Aorta (tissue), 5 donors: Measurements from ENCODE around the gene MFN2. TPM values are rescaled to one million over a fixed set of nuclear protein-coding genes. Genes with fewer than 3 reads are reported as not detected.

ENCODE experiments used
- ATAC-seq: fragments of 200-7000 bp; cut with Tn5 transposase; one replicate; pipeline ENCODE4 v1.9.1; 2022; ENCODE audit warnings: moderate library complexity; ENCODE audit not compliant: low FRiP score
- DNase-seq, 2 donors: peaks; one replicate each; pipeline ENCODE4 v3.0.0-alpha.2; 2020
- H3K27ac ChIP-seq, 2 donors: one replicate each; pipeline ENCODE4 v1.5.1; 2013; ENCODE audit warnings: low read length in 2 of 2, mild to moderate bottlenecking in 2 of 2, moderate library complexity in 2 of 2, control low read depth in 1 of 2, inconsistent platforms in 1 of 2, low read depth in 1 of 2
- H3K27me3 ChIP-seq, 2 donors: one replicate each; pipeline ENCODE4 v1.6.1; 2013; ENCODE audit warnings: control low read depth in 1 of 2, low read length in 1 of 2, mild to moderate bottlenecking in 1 of 2, moderate library complexity in 1 of 2; ENCODE audit not compliant: insufficient read depth in 2 of 2, control insufficient read depth in 1 of 2
- H3K36me3 ChIP-seq, 2 donors: one replicate each; pipeline ENCODE4 v1.6.1; 2013; ENCODE audit warnings: control low read depth in 1 of 2, low read length in 1 of 2, mild to moderate bottlenecking in 1 of 2; ENCODE audit not compliant: insufficient read depth in 2 of 2, control insufficient read depth in 1 of 2
- H3K4me1 ChIP-seq, 2 donors: one replicate each; pipeline ENCODE4 v1.6.1; 2013; ENCODE audit warnings: low read length in 2 of 2, control low read depth in 1 of 2, mild to moderate bottlenecking in 1 of 2, moderate library complexity in 1 of 2; ENCODE audit not compliant: insufficient read depth in 2 of 2, control insufficient read depth in 1 of 2
- H3K4me3 ChIP-seq, 2 donors: one replicate each; pipeline ENCODE4 v1.5.1; 2013; ENCODE audit warnings: low read length in 2 of 2, control low read depth in 1 of 2, mild to moderate bottlenecking in 1 of 2
- H3K9me3 ChIP-seq: one replicate; pipeline ENCODE4 v1.6.1; 2013; ENCODE audit warnings: mild to moderate bottlenecking, low read length; ENCODE audit not compliant: control insufficient read depth
- WGBS, 2 donors: extraction: QIAGEN DNeasy Blood & Tissue Kit; methylation state at CpG; one replicate each; pipeline ENCODE4 v1.1.7; 2013; 5-methylcytosine and 5-hydroxymethylcytosine counted together
- intact Hi-C, 2 donors: fragments of 100-400 bp; cut with DNase I; formaldehyde crosslinking; loops; one replicate each; pipeline versions ENCODE4 v1.14.2 to v1.15.0; 2022
- polyA plus RNA-seq, 2 donors: library from polyadenylated mRNA; stranded (reverse); fragments of 200-250 nt; gene quantifications; one replicate each; pipeline ENCODE4 v1.2.3, GENCODE V29; 2013
- total RNA-seq, 2 donors: library from RNA; stranded (reverse); fragmentation: NEBNext Ultra II Directional; extraction: Animal tissue kit (Norgen Biotek cat#: 25700); gene quantifications; one replicate each; pipeline ENCODE4 v1.2.1, GENCODE V29; 2021
- donor health status: healthy with polysubstance abuse.
- donor health status: Bipolar disorder and iron deficiency.
- donor health status: DM: no; HTN: no; CAD: no.
- donor health status: DM: no; HTN: no; CAD: no.
- donor health status: DM: yes; HTN: yes; CAD: no.

MFN2 gene
- total and polyA plus RNA-seq, 4 donors: 22.4 to 57.1 (median 45.2) TPM

- Histone ChIP-seq H3K36me3 (no peaks in the 10 kb centered on the region), H3K9me3 (no peaks in the 10 kb centered on the region), H3K27me3 (no peaks in the 10 kb centered on the region), H3K4me3 (no peak overlapping the region), H3K4me1 (no peaks in the 10 kb centered on the region), H3K27ac (no peak overlapping the region)
- WGBS, 2 donors: 13 to 14% methylated on average over 9 of the region's 9 CpGs
- intact Hi-C loops: no loop called here
- peak; percentile 82 to 88 for DNase-seq
- ATAC-seq: peak; percentile 92
Measured at GRCh38 chr1:12052008-12052573, 71.8 kb downstream of the MFN2 start.

GRCh38 chr1:12052997-12053686 is 72.9 kb downstream of the MFN2 start:
- Histone ChIP-seq H3K27ac (no peak overlapping the region), H3K4me1 (no peaks in the 10 kb centered on the region), H3K9me3 (no peaks in the 10 kb centered on the region), H3K4me3 (no peak overlapping the region), H3K36me3 (no peaks in the 10 kb centered on the region), H3K27me3 (no peaks in the 10 kb centered on the region)
- ATAC-seq: peak; percentile 69
- intact Hi-C loops: no loop called here
- 18 to 33% methylated on average over 14 of the region's 14 CpGs for WGBS, 2 donors
- peak; percentile 66 to 87 for DNase-seq

GRCh38 chr1:12053752-12054548 is 73.7 kb downstream of the MFN2 start:
- Histone ChIP-seq H3K36me3 (no peaks in the 10 kb centered on the region), H3K27ac (no peak overlapping the region), H3K4me1 (no peaks in the 10 kb centered on the region), H3K4me3 (no peak overlapping the region), H3K9me3 (no peaks in the 10 kb centered on the region), H3K27me3 (no peaks in the 10 kb centered on the region)
- WGBS, 2 donors: 71% methylated on average over 13 of the region's 13 CpGs
- no peak for ATAC-seq
- intact Hi-C loops: no loop called here
- no peak for DNase-seq

GRCh38 chr1:12055259-12055658 is 75.0 kb downstream of the MFN2 start:
- intact Hi-C loops: no loop called here
- 82 to 94% methylated on average over 6 of the region's 6 CpGs for WGBS, 2 donors
- Histone ChIP-seq H3K27me3 (no peaks in the 10 kb centered on the region), H3K36me3 (no peaks in the 10 kb centered on the region), H3K4me1 (no peaks in the 10 kb centered on the region), H3K9me3 (no peaks in the 10 kb centered on the region), H3K27ac (no peak overlapping the region), H3K4me3 (no peak overlapping the region)
- no peak for DNase-seq
- no peak for ATAC-seq

GRCh38 chr1:12056331-12056841 is 76.1 kb downstream of the MFN2 start:
- DNase-seq (no peak), ATAC-seq (no peak)
- intact Hi-C loops: no loop called here
- Histone ChIP-seq H3K4me1 (no peaks in the 10 kb centered on the region), H3K4me3 (no peak overlapping the region), H3K9me3 (peaks cover under 1% of the 10 kb centered on the region), H3K36me3 (no peaks in the 10 kb centered on the region), H3K27ac (no peak overlapping the region), H3K27me3 (no peaks in the 10 kb centered on the region)
- 94 to 96% methylated on average over 16 of the region's 16 CpGs for WGBS, 2 donors

- no peak for DNase-seq
- H3K9me3 ChIP-seq: peaks cover 3% of the 10 kb centered on the region
- no peak overlapping the region for H3K4me3 ChIP-seq
- no peak for ATAC-seq
- H3K4me1 ChIP-seq: no peaks in the 10 kb centered on the region
- no peaks in the 10 kb centered on the region for H3K36me3 ChIP-seq
- no peaks in the 10 kb centered on the region for H3K27me3 ChIP-seq
- H3K27ac ChIP-seq: no peak overlapping the region
- intact Hi-C loops: no loop called here
Measured at GRCh38 chr1:12057382-12057781, 77.1 kb downstream of the MFN2 start.

- no peaks in the 10 kb centered on the region for H3K4me1 ChIP-seq
- intact Hi-C loops: no loop called here
- no peak overlapping the region for H3K4me3 ChIP-seq
- WGBS, 2 donors: 87 to 89% methylated on average over 4 of the region's 4 CpGs
- no peak for ATAC-seq
- H3K27me3 ChIP-seq: no peaks in the 10 kb centered on the region
- peaks cover 3% of the 10 kb centered on the region for H3K9me3 ChIP-seq
- no peaks in the 10 kb centered on the region for H3K36me3 ChIP-seq
- no peak for DNase-seq
- no peak overlapping the region for H3K27ac ChIP-seq
Measured at GRCh38 chr1:12057940-12058687, 77.9 kb downstream of the MFN2 start.

GRCh38 chr1:12059226-12059625 is 79.0 kb downstream of the MFN2 start:
- no peaks in the 10 kb centered on the region for H3K36me3 ChIP-seq
- WGBS, 2 donors: 73 to 75% methylated on average over 3 of the region's 3 CpGs
- no peak overlapping the region for H3K27ac ChIP-seq
- ATAC-seq (no peak), DNase-seq (no peak)
- intact Hi-C loops: no loop called here
- H3K4me1 ChIP-seq: no peaks in the 10 kb centered on the region
- peaks cover 3% of the 10 kb centered on the region for H3K9me3 ChIP-seq
- no peaks in the 10 kb centered on the region for H3K27me3 ChIP-seq
- no peak overlapping the region for H3K4me3 ChIP-seq
